Activated B cell treated with CpG ODN at 0.5 μM for 24 hours (primary cell): ENCODE data around the gene FLACC1. TPM values are rescaled to one million over a fixed set of nuclear protein-coding genes. Genes with fewer than 3 reads are reported as not detected.

Source experiments
- ATAC-seq: fragments of 200-7000 bp; cut with Tn5 transposase; one replicate; pipeline ENCODE4 v1.10.0; 2021; ENCODE audit warnings: low read depth, mild to moderate bottlenecking, moderate library complexity
- CTCF ChIA-PET: fragments of 350-600 bp; sonication (Branson Sonifier 250); formaldehyde crosslinking; loops from one replicate; lab custom pipeline; 2021; ENCODE audit warnings: antibody characterized with exemption; lab: Charles Lee
- POLR2A ChIA-PET: fragments of 350-600 bp; sonication (Branson Sonifier 250); formaldehyde crosslinking; loops from one replicate; lab custom pipeline; 2021; ENCODE audit warnings: antibody characterized with exemption; lab: Charles Lee
- DNase-seq: peaks from one replicate; pipeline ENCODE4 v3.0.0; 2022
- H3K27ac Mint-ChIP-seq: one replicate; pipeline ENCODE4 v1.8.0; 2020; ENCODE audit warnings: mixed read lengths
- H3K27me3 Mint-ChIP-seq: one replicate; pipeline ENCODE4 v1.8.0; 2021; ENCODE audit warnings: mixed read lengths
- H3K36me3 Mint-ChIP-seq: one replicate; pipeline ENCODE4 v1.8.0; 2021; ENCODE audit warnings: low read depth, mixed read lengths
- H3K4me1 Mint-ChIP-seq: one replicate; pipeline ENCODE4 v1.8.0; 2021; ENCODE audit warnings: mixed read lengths
- H3K4me3 Mint-ChIP-seq: one replicate; pipeline ENCODE4 v1.8.0; 2020; ENCODE audit warnings: mild to moderate bottlenecking, mixed read lengths
- H3K9me3 Mint-ChIP-seq: one replicate; pipeline ENCODE4 v1.8.0; 2020; ENCODE audit warnings: mixed read lengths
- intact Hi-C: fragments of 100-400 bp; cut with micrococcal nuclease; formaldehyde crosslinking; loops from one replicate; pipeline ENCODE4 v1.15.1; 2024
- total RNA-seq: library from RNA; stranded (reverse); gene quantifications from 2 replicates; pipeline ENCODE4 v1.2.3, GENCODE V29; 2022
- TF ChIP-seq, protein P1 (sequence below): fragments of 200-600 bp; IDR thresholded peaks from one replicate; pipeline ENCODE4 v1.8.0; 2022; ENCODE audit warnings: antibody characterized with exemption, mild to moderate bottlenecking

Gene FLACC1
- total RNA-seq, 1 donor from 2014 or later = 4.6 TPM

DNA sequence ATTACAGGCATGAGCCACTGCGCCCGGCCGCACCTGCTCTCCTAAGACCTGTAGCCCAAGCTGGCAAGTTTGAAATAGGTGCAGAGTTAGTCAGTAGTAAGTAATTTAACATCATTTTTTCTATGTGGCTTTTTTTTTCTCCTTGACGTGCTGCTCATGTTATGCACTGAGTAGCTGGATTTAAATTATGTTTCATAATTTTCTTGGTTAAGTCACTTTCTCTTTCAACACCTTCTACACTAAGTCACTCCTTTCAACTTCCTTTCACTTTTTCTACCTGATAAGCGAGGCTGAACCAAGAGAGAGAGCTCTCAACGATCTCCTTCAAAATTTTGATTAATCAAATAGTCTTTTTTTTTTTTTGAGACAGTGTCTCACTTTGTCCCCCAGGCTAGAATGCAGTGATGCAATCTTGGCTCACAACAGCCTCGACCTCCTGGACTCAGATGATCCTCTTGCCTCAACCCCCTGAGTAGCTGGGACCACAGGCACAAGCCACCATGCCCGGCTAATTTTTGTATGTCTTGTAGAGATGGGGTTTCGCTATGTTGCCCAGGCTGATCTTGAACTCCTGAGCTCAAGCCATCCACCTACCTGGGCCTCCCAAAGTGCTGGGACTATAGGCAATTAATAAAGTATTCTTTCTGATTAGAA lies 83.7 kb downstream of the FLACC1 start:
- peak overlapping the region; percentile 24 for H3K27ac Mint-ChIP-seq
- ATAC-seq (no peak), DNase-seq (no peak)
- peaks cover 12% of the 10 kb centered on the region for H3K4me1 Mint-ChIP-seq
- H3K36me3 Mint-ChIP-seq = peaks cover 91% of the 10 kb centered on the region
- intact Hi-C loops = no loop called here
- no peak overlapping the region for H3K4me3 Mint-ChIP-seq
- ChIA-PET CTCF (interaction anchor here (1.7 kb wide), 1 partner anchor 9 kb away, joined by 4 read pairs; no protein-coding TSS in a partner anchor), POLR2A (interaction anchor here (1.4 kb wide), 1 partner anchor 13 kb away, joined by 4 read pairs; the partner anchor contains the start of gene CASP8)
- H3K27me3 Mint-ChIP-seq = no peaks in the 10 kb centered on the region
- H3K9me3 Mint-ChIP-seq = no peaks in the 10 kb centered on the region
- TF ChIP-seq, protein P1, sequence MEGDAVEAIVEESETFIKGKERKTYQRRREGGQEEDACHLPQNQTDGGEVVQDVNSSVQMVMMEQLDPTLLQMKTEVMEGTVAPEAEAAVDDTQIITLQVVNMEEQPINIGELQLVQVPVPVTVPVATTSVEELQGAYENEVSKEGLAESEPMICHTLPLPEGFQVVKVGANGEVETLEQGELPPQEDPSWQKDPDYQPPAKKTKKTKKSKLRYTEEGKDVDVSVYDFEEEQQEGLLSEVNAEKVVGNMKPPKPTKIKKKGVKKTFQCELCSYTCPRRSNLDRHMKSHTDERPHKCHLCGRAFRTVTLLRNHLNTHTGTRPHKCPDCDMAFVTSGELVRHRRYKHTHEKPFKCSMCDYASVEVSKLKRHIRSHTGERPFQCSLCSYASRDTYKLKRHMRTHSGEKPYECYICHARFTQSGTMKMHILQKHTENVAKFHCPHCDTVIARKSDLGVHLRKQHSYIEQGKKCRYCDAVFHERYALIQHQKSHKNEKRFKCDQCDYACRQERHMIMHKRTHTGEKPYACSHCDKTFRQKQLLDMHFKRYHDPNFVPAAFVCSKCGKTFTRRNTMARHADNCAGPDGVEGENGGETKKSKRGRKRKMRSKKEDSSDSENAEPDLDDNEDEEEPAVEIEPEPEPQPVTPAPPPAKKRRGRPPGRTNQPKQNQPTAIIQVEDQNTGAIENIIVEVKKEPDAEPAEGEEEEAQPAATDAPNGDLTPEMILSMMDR = no peak

DNA sequence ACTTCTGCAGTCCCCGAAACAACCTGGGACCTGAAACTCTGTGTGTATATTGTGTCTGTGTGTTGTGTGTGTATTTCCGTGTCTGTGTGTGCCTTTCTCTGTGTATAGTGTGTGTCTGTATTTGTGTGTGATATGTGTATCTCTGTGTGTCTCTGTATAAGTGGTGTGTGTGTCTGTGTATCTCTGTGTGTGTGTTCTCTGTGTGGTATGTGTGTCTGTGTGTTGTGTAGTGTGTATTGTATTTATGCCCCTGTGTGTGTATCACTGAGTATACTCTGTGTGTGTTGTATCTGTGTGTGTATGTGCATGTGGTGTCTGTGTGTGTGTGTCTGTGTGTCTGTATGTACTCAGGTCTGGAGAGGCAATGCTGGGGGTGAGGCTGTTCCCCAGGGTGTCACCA lies 85.2 kb downstream of the FLACC1 start:
- Mint-ChIP-seq H3K9me3 (no peaks in the 10 kb centered on the region), H3K4me1 (peaks cover 17% of the 10 kb centered on the region), H3K36me3 (peaks cover 88% of the 10 kb centered on the region), H3K27me3 (no peaks in the 10 kb centered on the region), H3K4me3 (no peak overlapping the region), H3K27ac (peak overlapping the region; percentile 6)
- TF ChIP-seq, protein P1 = no peak
- POLR2A ChIA-PET = no interaction called here
- DNase-seq = no peak
- no peak for ATAC-seq
- CTCF ChIA-PET = interaction anchor here (1.6 kb wide), 1 partner anchor 92 kb away, joined by 4 read pairs; no protein-coding TSS in a partner anchor
- intact Hi-C loops = no loop called here

DNA sequence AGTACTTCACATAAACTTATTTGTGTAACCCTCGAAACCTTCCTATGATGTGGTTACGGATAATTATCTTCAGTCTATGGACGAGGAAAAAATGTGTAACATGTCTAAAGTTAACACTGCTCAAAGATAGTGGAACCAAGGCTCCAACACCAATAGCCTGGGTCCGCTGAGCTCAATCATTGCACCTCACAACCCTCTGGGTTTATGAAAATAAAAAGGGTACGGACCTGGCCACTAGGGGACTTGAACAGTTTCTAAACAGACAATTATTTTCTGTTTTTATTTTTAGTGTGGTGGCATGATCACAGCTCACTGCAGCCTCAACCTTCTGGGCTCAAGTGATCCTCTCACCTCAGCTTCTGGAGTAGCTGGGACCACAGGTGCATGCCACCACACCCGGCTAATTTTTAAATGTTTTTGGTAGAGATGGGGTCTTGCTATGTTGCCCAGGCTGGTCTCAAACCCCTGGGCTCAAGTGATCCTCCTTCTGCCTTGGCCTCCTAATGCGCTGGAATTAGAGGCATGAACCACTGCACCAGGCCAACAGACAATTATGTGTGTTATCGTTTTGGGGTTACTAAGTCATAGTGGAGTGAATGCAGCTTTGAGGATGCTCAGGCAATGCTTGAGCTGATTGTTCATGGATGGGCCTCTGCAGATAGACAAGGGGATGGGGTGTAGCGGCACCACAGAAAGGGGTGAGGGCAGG lies 86.7 kb downstream of the FLACC1 start:
- TF ChIP-seq, protein P1 = no peak
- Mint-ChIP-seq H3K27ac (peak overlapping the region; percentile 73), H3K4me3 (no peak overlapping the region), H3K27me3 (no peaks in the 10 kb centered on the region), H3K9me3 (no peaks in the 10 kb centered on the region), H3K36me3 (peaks cover 87% of the 10 kb centered on the region), H3K4me1 (peaks cover 32% of the 10 kb centered on the region)
- DNase-seq (no peak), ATAC-seq (no peak)
- ChIA-PET CTCF (interaction anchor here (0.9 to 2.5 kb wide), 4 partner anchors 11 to 93 kb away, joined by 3 to 6 read pairs (median 4); no protein-coding TSS in a partner anchor), POLR2A (no interaction called here)
- intact Hi-C loops = no loop called here

DNA sequence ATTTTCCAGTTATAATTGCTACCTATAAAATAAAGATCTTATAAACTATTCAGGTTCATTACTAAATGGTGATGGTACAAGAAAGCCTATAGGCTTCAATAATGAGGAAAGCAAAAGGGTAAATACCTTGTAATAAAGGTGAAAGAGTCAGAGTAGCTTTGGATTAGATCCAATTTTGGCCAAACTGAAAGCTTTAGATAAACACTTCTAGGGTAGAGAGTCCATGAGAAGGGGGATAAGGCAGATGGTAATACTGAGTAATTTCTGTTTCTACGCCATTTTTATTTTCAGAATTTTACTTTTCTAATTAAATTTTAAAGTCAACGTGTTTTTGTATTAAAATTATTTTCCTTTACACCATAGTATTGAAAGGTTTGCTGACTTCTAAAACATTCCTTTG lies 87.4 kb downstream of the FLACC1 start:
- ChIA-PET POLR2A (no interaction called here), CTCF (interaction anchor here (0.9 to 2.5 kb wide), 3 partner anchors 10 to 37 kb away, joined by 3 to 6 read pairs (median 4); no protein-coding TSS in a partner anchor)
- intact Hi-C loops = no loop called here
- Mint-ChIP-seq H3K4me3 (no peak overlapping the region), H3K27me3 (no peaks in the 10 kb centered on the region), H3K27ac (no peak overlapping the region), H3K4me1 (peaks cover 39% of the 10 kb centered on the region), H3K36me3 (peaks cover 83% of the 10 kb centered on the region), H3K9me3 (no peaks in the 10 kb centered on the region)
- DNase-seq (no peak), ATAC-seq (no peak)
- TF ChIP-seq, protein P1 = no peak
